Natural killer cell (primary cell): ENCODE measurements around the gene NAA15. TPM values are rescaled to one million over a fixed set of nuclear protein-coding genes. Genes with fewer than 3 reads are reported as not detected.

Experiments used
- ATAC-seq, 3 donors: fragments of 150-1000 bp in 2 of 3; fragments of 200-7000 bp in 1 of 3; cut with Tn5 transposase; 1 replicate in 1 of 3; 2 replicates in 2 of 3; pipeline ENCODE4 v1.10.0; 2021; ENCODE audit warnings: mild to moderate bottlenecking in 2 of 3, moderate library complexity in 2 of 3
- DNase-seq, 2 donors: peaks; one replicate each; pipeline versions ENCODE4 v3.0.0 to v3.0.0-alpha.2; 2013 to 2021; ENCODE audit warnings: mixed read lengths in 1 of 2
- H3K27ac ChIP-seq: one replicate; pipeline ENCODE4 v1.5.1; 2013; ENCODE audit warnings: mild to moderate bottlenecking, low read length
- H3K27me3 ChIP-seq: one replicate; pipeline ENCODE4 v1.6.1; 2013; ENCODE audit warnings: low read length; ENCODE audit not compliant: control insufficient read depth, insufficient read depth
- H3K36me3 ChIP-seq: one replicate; pipeline ENCODE4 v1.6.1; 2013; ENCODE audit warnings: low read length; ENCODE audit not compliant: control insufficient read depth, insufficient read depth
- H3K4me1 ChIP-seq: one replicate; pipeline ENCODE4 v1.6.1; 2013; ENCODE audit warnings: low read length; ENCODE audit not compliant: control insufficient read depth, insufficient read depth
- H3K4me3 ChIP-seq: one replicate; pipeline ENCODE4 v1.5.1; 2013; ENCODE audit warnings: low read length
- H3K9me3 ChIP-seq: one replicate; pipeline ENCODE4 v1.6.1; 2013; ENCODE audit warnings: low read length; ENCODE audit not compliant: control insufficient read depth, insufficient read depth
- H3K27ac Mint-ChIP-seq, 2 donors: one replicate each; pipeline ENCODE4 v1.8.0; 2022; ENCODE audit warnings: mild to moderate bottlenecking in 2 of 2, mixed read lengths in 2 of 2, moderate library complexity in 1 of 2
- H3K27me3 Mint-ChIP-seq, 2 donors: one replicate each; pipeline ENCODE4 v1.8.0; 2022; ENCODE audit warnings: low read depth in 2 of 2, mixed read lengths in 2 of 2
- H3K36me3 Mint-ChIP-seq: one replicate; pipeline ENCODE4 v1.8.0; 2022; ENCODE audit warnings: mixed read lengths
- H3K4me1 Mint-ChIP-seq, 2 donors: one replicate each; pipeline ENCODE4 v1.8.0; 2022; ENCODE audit warnings: mixed read lengths in 2 of 2
- H3K4me3 Mint-ChIP-seq: one replicate; pipeline ENCODE4 v1.8.0; 2022; ENCODE audit warnings: mild to moderate bottlenecking, moderate library complexity, mixed read lengths
- H3K9me3 Mint-ChIP-seq, 2 donors: one replicate each; pipeline ENCODE4 v1.8.0; 2022; ENCODE audit warnings: mixed read lengths in 2 of 2
- CTCF ChIP-seq: fragments of 200-600 bp; IDR thresholded peaks from one replicate; pipeline ENCODE4 v1.8.0; 2022; ENCODE audit warnings: antibody characterized with exemption
- WGBS: methylation state at CpG from one replicate; pipeline ENCODE4 v1.1.7; 2013; ENCODE audit warnings: missing lambda C conversion rate; ENCODE audit not compliant: insufficient coverage; 5-methylcytosine and 5-hydroxymethylcytosine counted together
- intact Hi-C: fragments of 100-400 bp; cut with micrococcal nuclease; formaldehyde crosslinking; loops from one replicate; pipeline ENCODE4 v1.14.2; 2022
- total RNA-seq, 4 donors: library from RNA; stranded (reverse); fragments of 120-200 nt in 1 of 4; gene quantifications; one replicate each; pipeline versions ENCODE4 v1.2.3 to v1.2.4, GENCODE V29; 2013 to 2022

The NAA15 gene
- total RNA-seq, 3 donors from 2014 or later (not counting 1 experiment from before 2014, with no cell fraction given) = 56.7 to 66.3 (median 61.9) TPM

DNA sequence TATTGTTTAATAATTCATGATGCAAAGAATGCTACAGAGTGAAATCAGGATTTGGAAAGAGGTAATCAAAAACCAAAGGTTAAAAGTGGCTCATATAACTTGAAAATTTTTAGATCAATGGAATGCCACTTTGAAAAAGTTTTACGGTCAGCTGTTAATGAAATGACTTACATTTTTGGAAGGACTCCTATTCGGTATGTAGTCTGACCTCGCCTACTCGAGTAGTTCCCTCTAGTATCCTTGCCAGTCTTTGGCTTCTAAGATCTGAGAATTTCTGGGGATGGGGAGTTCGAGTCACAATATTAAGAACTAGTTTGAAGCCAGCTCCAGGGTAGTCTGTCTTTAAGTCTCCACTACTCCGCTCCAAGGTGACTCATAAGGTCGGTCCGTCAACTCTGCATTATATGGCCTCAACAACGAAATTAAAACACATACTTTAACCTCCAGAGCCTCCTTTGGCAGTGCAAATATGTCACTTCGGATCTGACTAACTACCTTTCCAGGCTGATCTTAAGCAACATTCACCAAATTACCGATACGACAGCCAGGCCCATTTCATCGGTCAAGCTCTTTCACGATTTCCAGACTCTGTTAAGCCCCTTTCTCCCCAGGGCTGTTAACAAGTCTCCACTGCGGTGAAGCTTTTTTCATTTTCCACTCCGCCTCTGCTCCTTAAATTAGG, 733 bp upstream of the NAA15 start:
- peaks cover 5% of the 10 kb centered on the region for H3K36me3 ChIP-seq
- no peak for TF ChIP-seq CTCF
- Mint-ChIP-seq H3K4me3 (peak overlapping the region; percentile 97), H3K4me1 (peaks cover 44% of the 10 kb centered on the region in 2 donors), H3K9me3 (no peaks in the 10 kb centered on the region), H3K36me3 (no peaks in the 10 kb centered on the region), H3K27me3 (no peaks in the 10 kb centered on the region), H3K27ac (peak overlapping the region; percentile 95 to 98)
- 7% methylated on average over 16 of the region's 16 CpGs for WGBS
- DNase-seq (peak; percentile 21 to 56), ATAC-seq (peak in 2 of 3 donors; percentile 1 to 41)
- H3K4me1 ChIP-seq = peaks cover 17% of the 10 kb centered on the region
- H3K27ac ChIP-seq = peak overlapping the region; percentile 94
- intact Hi-C loops = loop anchor here (1.0 to 5.0 kb wide), 5 partner anchors 34 to 1072 kb away; partner anchors contain the start of genes ELF2, NOCT and SCOC
- no peaks in the 10 kb centered on the region for H3K9me3 ChIP-seq
- peak overlapping the region; percentile 90 for H3K4me3 ChIP-seq
- H3K27me3 ChIP-seq = no peaks in the 10 kb centered on the region

DNA sequence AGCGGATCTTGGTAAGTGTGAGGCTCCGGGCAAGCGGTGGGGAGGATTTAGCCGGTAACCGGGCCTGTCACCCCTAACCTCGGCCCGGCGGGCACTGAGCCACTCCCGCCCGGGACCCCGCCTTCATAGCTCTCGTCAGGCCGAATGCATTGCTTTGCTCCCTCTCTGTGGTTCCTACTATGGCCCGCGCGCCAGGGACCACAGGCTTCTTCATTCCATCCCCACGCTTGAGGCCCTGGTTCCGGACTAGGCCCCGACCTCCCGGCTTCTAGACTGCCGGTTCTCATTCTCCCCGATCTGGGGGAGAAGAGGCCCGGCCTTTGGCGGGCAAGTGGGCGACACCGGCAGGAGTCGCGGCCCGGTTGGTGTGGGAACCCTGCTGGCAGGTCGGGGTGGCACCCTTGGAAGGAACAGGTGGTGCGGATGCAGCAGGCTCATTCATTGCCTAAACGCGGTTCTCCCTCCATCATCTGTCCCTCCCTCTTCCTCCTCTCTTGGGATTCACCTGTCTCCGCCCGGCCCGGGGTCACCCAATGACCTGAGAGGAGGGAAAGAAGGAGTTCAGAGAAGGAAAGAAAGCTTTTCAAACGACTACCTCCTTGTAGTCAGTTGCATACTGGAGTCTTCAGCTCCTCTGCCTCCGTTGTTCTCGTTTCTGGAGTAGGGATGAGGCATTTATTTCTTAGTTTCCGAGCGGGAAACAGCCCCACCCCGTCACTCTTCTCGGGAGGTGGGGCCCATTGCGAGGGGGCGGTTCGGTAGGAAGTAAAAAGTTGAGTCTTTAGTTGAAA, 711 bp downstream of the NAA15 start, which contains the start of gene NDUFC1:
Gene NDUFC1, minus strand, starts transcription at position 657 of the 791 bp plus-strand sequence. CDS start 6,679 bp downstream, outside the sequence.
- H3K27ac Mint-ChIP-seq = peak within 1 kb of the TSS; percentile 95 to 98
- peak; percentile 25 for TF ChIP-seq CTCF

GRCh38 chr4:139304920-139305319, 3.6 kb downstream of the NAA15 start:
- no peak overlapping the region for H3K27ac ChIP-seq

More for the DNA sequence above, 711 bp downstream of the NAA15 start, which contains the start of gene NDUFC1:
- Mint-ChIP-seq H3K4me1 (peaks cover 44 to 49% of the 10 kb centered on the region in 2 donors), H3K27me3 (no peaks in the 10 kb centered on the region), H3K4me3 (peak within 1 kb of the TSS; percentile 97), H3K9me3 (no peaks in the 10 kb centered on the region), H3K36me3 (no peaks in the 10 kb centered on the region)
- no peaks in the 10 kb centered on the region for H3K9me3 ChIP-seq
- H3K27ac ChIP-seq = peak within 1 kb of the TSS; percentile 94
- DNase-seq = peak; percentile 31 to 80
- peaks cover 17% of the 10 kb centered on the region for H3K4me1 ChIP-seq
- peaks cover 13% of the 10 kb centered on the region for H3K36me3 ChIP-seq
- peak; percentile 30 to 53 (median 45) for ATAC-seq
- intact Hi-C loops = loop anchor here (2.0 to 5.0 kb wide), 5 partner anchors 35 to 1070 kb away; partner anchors contain the start of genes ELF2 and SCOC
- under 1% methylated on average over 38 of the region's 46 CpGs for WGBS
- no peaks in the 10 kb centered on the region for H3K27me3 ChIP-seq
- H3K4me3 ChIP-seq = peak within 1 kb of the TSS; percentile 90

More at GRCh38 chr4:139304920-139305319, 3.6 kb downstream of the NAA15 start:
- no peak for TF ChIP-seq CTCF
- H3K9me3 Mint-ChIP-seq = no peaks in the 10 kb centered on the region
- Histone ChIP-seq H3K9me3 (no peaks in the 10 kb centered on the region), H3K36me3 (peaks cover 13% of the 10 kb centered on the region), H3K4me3 (no peak overlapping the region), H3K27me3 (no peaks in the 10 kb centered on the region), H3K4me1 (peaks cover 17% of the 10 kb centered on the region)
- peak overlapping the region; percentile 29 to 35 for H3K27ac Mint-ChIP-seq
- no peak for DNase-seq
- intact Hi-C loops = loop anchor here (5.0 kb wide), 1 partner anchor 1067 kb away; the partner anchor contains the start of gene SCOC
- ATAC-seq = no peak
- peak overlapping the region; percentile 25 for H3K4me3 Mint-ChIP-seq
- H3K4me1 Mint-ChIP-seq = peaks cover 46 to 52% of the 10 kb centered on the region in 2 donors
- no peaks in the 10 kb centered on the region for H3K36me3 Mint-ChIP-seq
- 93% methylated on average over 2 of the region's 2 CpGs for WGBS
- no peaks in the 10 kb centered on the region for H3K27me3 Mint-ChIP-seq
